Measurements from ENCODE around the gene ITPK1.

ITPK1 gene

DNA sequence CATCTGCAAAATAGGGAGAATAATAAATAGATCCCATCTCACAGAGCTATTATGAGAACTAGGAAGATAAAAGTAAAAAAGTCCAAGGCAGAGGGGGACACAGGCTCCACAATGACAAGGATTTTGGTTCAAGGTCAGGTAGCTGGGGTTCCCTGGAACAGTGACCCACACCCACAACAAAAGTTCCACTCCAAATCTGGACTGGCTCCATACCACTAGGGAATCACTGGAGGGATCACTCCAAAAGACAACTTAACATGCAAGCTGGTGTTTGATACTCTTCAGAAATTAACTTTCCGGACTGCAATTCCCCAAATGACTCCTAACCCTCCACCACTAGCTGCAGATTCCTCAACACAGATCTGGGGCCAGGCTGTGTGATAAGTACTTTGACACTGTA lies 54.9 kb downstream of the ITPK1 start:
- H3K36me3 ChIP-seq (ENCODE audit: insufficient read depth, low read length): no peaks in the 10 kb centered on the region
- no peak for DNase-seq
- peaks cover 2% of the 10 kb centered on the region; the same call in 1 of the 2 replicates for H3K79me2 ChIP-seq (ENCODE audit: insufficient read depth, low read length)
- H2AFZ ChIP-seq (ENCODE audit: low read depth, low read length): no peak overlapping the region
- H3K4me1 ChIP-seq (ENCODE audit: insufficient read depth, low read length): peaks cover 3% of the 10 kb centered on the region; the same call in 1 of the 2 replicates
- H3K27ac ChIP-seq (ENCODE audit: low read length): no peak overlapping the region
- no peak overlapping the region for H3K4me2 ChIP-seq (ENCODE audit: insufficient read depth, low read length)
- no peaks in the 10 kb centered on the region for H3K27me3 ChIP-seq (ENCODE audit: insufficient read depth, low read length, poor library complexity)
- H3K9ac ChIP-seq (ENCODE audit: low read depth, low read length): no peak overlapping the region
- peaks cover 71% of the 10 kb centered on the region for H4K20me1 ChIP-seq (ENCODE audit: insufficient read depth, low read length)
- no peaks in the 10 kb centered on the region for H3K9me3 ChIP-seq (ENCODE audit: insufficient read depth, low read length, severe bottlenecking)
- no peak overlapping the region for H3K4me3 ChIP-seq (ENCODE audit: low read depth in 1 of 2, low read length in 2 of 2)
- TF ChIP-seq, protein P1, sequence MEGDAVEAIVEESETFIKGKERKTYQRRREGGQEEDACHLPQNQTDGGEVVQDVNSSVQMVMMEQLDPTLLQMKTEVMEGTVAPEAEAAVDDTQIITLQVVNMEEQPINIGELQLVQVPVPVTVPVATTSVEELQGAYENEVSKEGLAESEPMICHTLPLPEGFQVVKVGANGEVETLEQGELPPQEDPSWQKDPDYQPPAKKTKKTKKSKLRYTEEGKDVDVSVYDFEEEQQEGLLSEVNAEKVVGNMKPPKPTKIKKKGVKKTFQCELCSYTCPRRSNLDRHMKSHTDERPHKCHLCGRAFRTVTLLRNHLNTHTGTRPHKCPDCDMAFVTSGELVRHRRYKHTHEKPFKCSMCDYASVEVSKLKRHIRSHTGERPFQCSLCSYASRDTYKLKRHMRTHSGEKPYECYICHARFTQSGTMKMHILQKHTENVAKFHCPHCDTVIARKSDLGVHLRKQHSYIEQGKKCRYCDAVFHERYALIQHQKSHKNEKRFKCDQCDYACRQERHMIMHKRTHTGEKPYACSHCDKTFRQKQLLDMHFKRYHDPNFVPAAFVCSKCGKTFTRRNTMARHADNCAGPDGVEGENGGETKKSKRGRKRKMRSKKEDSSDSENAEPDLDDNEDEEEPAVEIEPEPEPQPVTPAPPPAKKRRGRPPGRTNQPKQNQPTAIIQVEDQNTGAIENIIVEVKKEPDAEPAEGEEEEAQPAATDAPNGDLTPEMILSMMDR (IDR thresholded peaks at IDR 0.05; ENCODE audit: borderline replicate concordance, extremely low read depth, low read length, poor library complexity, severe bottlenecking): no peak
- no peak for TF ChIP-seq EZH2 (IDR thresholded peaks at IDR 0.05; ENCODE audit: borderline replicate concordance, low read depth, low read length, severe bottlenecking)
- no peak for ATAC-seq (ENCODE audit: insufficient read depth, low read depth)

DNA sequence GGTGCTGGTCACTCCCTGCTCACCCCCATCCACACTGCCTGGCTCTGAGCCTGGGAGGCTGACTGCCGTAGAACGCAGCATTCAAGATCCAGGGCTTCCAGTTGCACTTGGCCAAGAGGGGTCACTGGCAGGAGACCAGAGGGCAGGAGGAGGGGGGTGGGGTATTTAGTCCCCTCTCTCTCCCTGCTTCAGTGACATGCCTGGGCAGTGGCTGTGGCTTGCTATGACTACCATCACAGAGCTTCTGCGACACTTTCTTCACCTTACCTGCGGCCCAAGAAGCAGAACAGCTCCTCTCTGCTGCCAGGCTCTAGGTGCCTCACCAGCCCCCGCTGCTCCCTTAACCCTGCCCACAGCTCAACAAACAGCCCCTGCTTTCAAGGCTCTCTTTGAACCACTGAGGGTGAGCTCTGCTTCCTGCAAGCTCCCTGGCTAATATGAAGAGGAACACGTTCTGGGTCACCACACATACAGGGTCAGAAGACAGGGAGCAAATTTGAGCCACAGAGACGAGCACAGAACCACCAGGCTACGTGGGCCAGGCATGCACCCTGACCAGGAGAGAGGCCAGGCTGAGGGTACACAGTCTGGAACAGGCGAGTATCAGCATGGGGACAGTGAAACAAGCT lies 55.7 kb downstream of the ITPK1 start:
- Histone ChIP-seq H3K27ac (ENCODE audit: low read length) (peak overlapping the region; percentile 39; the same call in 1 of the 2 replicates), H3K27me3 (ENCODE audit: insufficient read depth, low read length, poor library complexity) (no peaks in the 10 kb centered on the region), H3K9me3 (ENCODE audit: insufficient read depth, low read length, severe bottlenecking) (no peaks in the 10 kb centered on the region), H3K9ac (ENCODE audit: low read depth, low read length) (no peak overlapping the region), H3K4me1 (ENCODE audit: insufficient read depth, low read length) (no peaks in the 10 kb centered on the region), H3K4me3 (ENCODE audit: low read depth in 1 of 2, low read length in 2 of 2) (no peak overlapping the region), H3K79me2 (ENCODE audit: insufficient read depth, low read length) (peaks cover 2% of the 10 kb centered on the region; the same call in 1 of the 2 replicates), H2AFZ (ENCODE audit: low read depth, low read length) (no peak overlapping the region), H3K4me2 (ENCODE audit: insufficient read depth, low read length) (no peak overlapping the region), H4K20me1 (ENCODE audit: insufficient read depth, low read length) (peaks cover 71% of the 10 kb centered on the region), H3K36me3 (ENCODE audit: insufficient read depth, low read length) (no peaks in the 10 kb centered on the region)
- TF ChIP-seq EZH2 (IDR thresholded peaks at IDR 0.05; ENCODE audit: borderline replicate concordance, low read depth, low read length, severe bottlenecking): no peak
- TF ChIP-seq, protein P1 (IDR thresholded peaks at IDR 0.05; ENCODE audit: borderline replicate concordance, extremely low read depth, low read length, poor library complexity, severe bottlenecking): no peak
- ATAC-seq (ENCODE audit: insufficient read depth, low read depth): peak; percentile 82
- peak; percentile 29 for DNase-seq

DNA sequence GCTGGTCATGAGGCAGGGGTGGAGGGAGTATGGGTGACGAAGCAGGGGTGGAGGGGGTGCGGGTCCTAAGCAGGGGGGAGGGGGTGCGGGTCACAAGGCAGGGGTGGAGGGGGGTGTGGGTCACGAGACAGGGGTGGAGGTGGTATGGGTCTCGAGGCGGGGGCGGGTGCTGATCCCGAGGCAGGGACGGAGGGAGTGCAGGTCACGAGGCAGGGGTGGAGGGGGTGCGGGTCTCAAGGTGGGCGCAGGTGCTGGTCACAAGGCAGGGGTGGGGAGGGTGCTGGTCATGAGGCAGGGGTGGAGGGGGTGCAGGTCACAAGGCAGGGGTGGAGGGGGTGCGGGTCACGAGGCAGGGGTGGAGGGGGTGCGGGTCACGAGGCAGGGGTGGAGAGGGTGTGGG lies 56.5 kb downstream of the ITPK1 start:
- no peaks in the 10 kb centered on the region for H3K36me3 ChIP-seq (ENCODE audit: insufficient read depth, low read length)
- DNase-seq (no peak), ATAC-seq (ENCODE audit: insufficient read depth, low read depth) (no peak)
- no peak overlapping the region for H3K9ac ChIP-seq (ENCODE audit: low read depth, low read length)
- TF ChIP-seq EZH2 (IDR thresholded peaks at IDR 0.05; ENCODE audit: borderline replicate concordance, low read depth, low read length, severe bottlenecking): no peak
- TF ChIP-seq, protein P1 (IDR thresholded peaks at IDR 0.05; ENCODE audit: borderline replicate concordance, extremely low read depth, low read length, poor library complexity, severe bottlenecking): no peak
- H4K20me1 ChIP-seq (ENCODE audit: insufficient read depth, low read length): peaks cover 67% of the 10 kb centered on the region
- no peaks in the 10 kb centered on the region for H3K79me2 ChIP-seq (ENCODE audit: insufficient read depth, low read length)
- no peaks in the 10 kb centered on the region for H3K27me3 ChIP-seq (ENCODE audit: insufficient read depth, low read length, poor library complexity)
- no peak overlapping the region for H2AFZ ChIP-seq (ENCODE audit: low read depth, low read length)
- no peak overlapping the region for H3K4me2 ChIP-seq (ENCODE audit: insufficient read depth, low read length)
- H3K27ac ChIP-seq (ENCODE audit: low read length): no peak overlapping the region
- H3K4me3 ChIP-seq (ENCODE audit: low read depth in 1 of 2, low read length in 2 of 2): no peak overlapping the region
- H3K9me3 ChIP-seq (ENCODE audit: insufficient read depth, low read length, severe bottlenecking): no peaks in the 10 kb centered on the region
- H3K4me1 ChIP-seq (ENCODE audit: insufficient read depth, low read length): no peaks in the 10 kb centered on the region

All from DND-41 (cell line).